Activated CD4-positive, CD25-positive, alpha-beta regulatory T cell treated with anti-CD3 and anti-CD28 coated beads, Interleukin-2, amount 50 U/mL, for 16 hours (primary cell): ENCODE results near the gene CCDC85C.
A peak's percentile ranks its signal among the peaks of the same experiment; 100 is the strongest.

ENCODE experiments used
- DNase-seq: peaks from one replicate; pipeline ENCODE4 v3.0.0-alpha.2; 2020; ENCODE audit warnings: low read depth, low spot score

CCDC85C gene

GRCh38 chr14:99522934-99523703, 80.9 kb downstream of the CCDC85C start:
- DNase-seq = no peak

- no peak for DNase-seq
Measured at GRCh38 chr14:99522457-99522891, 81.5 kb downstream of the CCDC85C start.

- DNase-seq = no peak
Measured at GRCh38 chr14:99522025-99522401, 82.0 kb downstream of the CCDC85C start.

- DNase-seq = no peak
Measured at GRCh38 chr14:99521176-99522024, 82.6 kb downstream of the CCDC85C start.

GRCh38 chr14:99520571-99521081, 83.4 kb downstream of the CCDC85C start:
- DNase-seq = no peak

- DNase-seq = no peak
Measured at GRCh38 chr14:99519931-99520421, 84.0 kb downstream of the CCDC85C start.

- DNase-seq = no peak
Measured at GRCh38 chr14:99519347-99519881, 84.6 kb downstream of the CCDC85C start.

- peak; percentile 65 for DNase-seq
Measured at GRCh38 chr14:99518441-99519346, 85.3 kb downstream of the CCDC85C start.

GRCh38 chr14:99517643-99518381, 86.2 kb downstream of the CCDC85C start:
- no peak for DNase-seq

GRCh38 chr14:99516871-99517642, 87.0 kb downstream of the CCDC85C start:
- no peak for DNase-seq

GRCh38 chr14:99516156-99516870, 87.7 kb downstream of the CCDC85C start:
- DNase-seq = no peak

- DNase-seq = no peak
Measured at GRCh38 chr14:99515301-99516155, 88.5 kb downstream of the CCDC85C start.

- no peak for DNase-seq
Measured at GRCh38 chr14:99514552-99515300, 89.3 kb downstream of the CCDC85C start.

GRCh38 chr14:99513946-99514551, 90.0 kb downstream of the CCDC85C start:
- no peak for DNase-seq

GRCh38 chr14:99513183-99513694, 90.8 kb downstream of the CCDC85C start:
- no peak for DNase-seq

GRCh38 chr14:99512571-99513182, 91.3 kb downstream of the CCDC85C start:
- DNase-seq = no peak
